ENCODE results near the gene CIBAR2.

Gene CIBAR2

GRCh38 chr16:85094176-85094805 lies 18.0 kb downstream of the CIBAR2 start:
- H3K9ac ChIP-seq (ENCODE audit: low read length): no peak overlapping the region
- H3K4me1 ChIP-seq (ENCODE audit: insufficient read depth, low read length): no peaks in the 10 kb centered on the region
- no peak overlapping the region for H3K27ac ChIP-seq (ENCODE audit: low read depth, low read length)
- no peaks in the 10 kb centered on the region for H3K27me3 ChIP-seq (ENCODE audit: control insufficient read depth in 1 of 2, insufficient read depth in 2 of 2, low read length in 2 of 2)
- H3K4me3 ChIP-seq (ENCODE audit: low read depth in 1 of 2, low read length in 2 of 2): no peak overlapping the region
- no peaks in the 10 kb centered on the region for H3K9me3 ChIP-seq (ENCODE audit: low read length)
- no peaks in the 10 kb centered on the region for H3K36me3 ChIP-seq (ENCODE audit: insufficient read depth, low read length)

GRCh38 chr16:85093705-85094104 lies 18.6 kb downstream of the CIBAR2 start:
- Histone ChIP-seq H3K9ac (ENCODE audit: low read length) (no peak overlapping the region), H3K27me3 (ENCODE audit: control insufficient read depth in 1 of 2, insufficient read depth in 2 of 2, low read length in 2 of 2) (no peaks in the 10 kb centered on the region), H3K9me3 (ENCODE audit: low read length) (no peaks in the 10 kb centered on the region), H3K27ac (ENCODE audit: low read depth, low read length) (no peak overlapping the region), H3K4me1 (ENCODE audit: insufficient read depth, low read length) (no peaks in the 10 kb centered on the region), H3K4me3 (ENCODE audit: low read depth in 1 of 2, low read length in 2 of 2) (no peak overlapping the region), H3K36me3 (ENCODE audit: insufficient read depth, low read length) (no peaks in the 10 kb centered on the region)

GRCh38 chr16:85092851-85093250 lies 19.4 kb downstream of the CIBAR2 start:
- Histone ChIP-seq H3K9ac (ENCODE audit: low read length) (no peak overlapping the region), H3K9me3 (ENCODE audit: low read length) (no peaks in the 10 kb centered on the region), H3K27ac (ENCODE audit: low read depth, low read length) (no peak overlapping the region), H3K36me3 (ENCODE audit: insufficient read depth, low read length) (no peaks in the 10 kb centered on the region), H3K4me1 (ENCODE audit: insufficient read depth, low read length) (no peaks in the 10 kb centered on the region), H3K4me3 (ENCODE audit: low read depth in 1 of 2, low read length in 2 of 2) (no peak overlapping the region), H3K27me3 (ENCODE audit: control insufficient read depth in 1 of 2, insufficient read depth in 2 of 2, low read length in 2 of 2) (no peaks in the 10 kb centered on the region)

- no peaks in the 10 kb centered on the region for H3K9me3 ChIP-seq (ENCODE audit: low read length)
- H3K27me3 ChIP-seq (ENCODE audit: control insufficient read depth in 1 of 2, insufficient read depth in 2 of 2, low read length in 2 of 2): no peaks in the 10 kb centered on the region
- H3K36me3 ChIP-seq (ENCODE audit: insufficient read depth, low read length): peaks cover under 1% of the 10 kb centered on the region
- no peak overlapping the region for H3K9ac ChIP-seq (ENCODE audit: low read length)
- H3K4me3 ChIP-seq (ENCODE audit: low read depth in 1 of 2, low read length in 2 of 2): no peak overlapping the region
- H3K27ac ChIP-seq (ENCODE audit: low read depth, low read length): no peak overlapping the region
- H3K4me1 ChIP-seq (ENCODE audit: insufficient read depth, low read length): no peaks in the 10 kb centered on the region
Observed at GRCh38 chr16:85092309-85092708, 20.0 kb downstream of the CIBAR2 start.

- H3K27ac ChIP-seq (ENCODE audit: low read depth, low read length): no peak overlapping the region
- peaks cover 7% of the 10 kb centered on the region for H3K36me3 ChIP-seq (ENCODE audit: insufficient read depth, low read length)
- H3K27me3 ChIP-seq (ENCODE audit: control insufficient read depth in 1 of 2, insufficient read depth in 2 of 2, low read length in 2 of 2): no peaks in the 10 kb centered on the region
- H3K9ac ChIP-seq (ENCODE audit: low read length): no peak overlapping the region
- H3K4me3 ChIP-seq (ENCODE audit: low read depth in 1 of 2, low read length in 2 of 2): no peak overlapping the region
- no peaks in the 10 kb centered on the region for H3K9me3 ChIP-seq (ENCODE audit: low read length)
- H3K4me1 ChIP-seq (ENCODE audit: insufficient read depth, low read length): no peaks in the 10 kb centered on the region
Observed at GRCh38 chr16:85091522-85091910, 20.8 kb downstream of the CIBAR2 start.

GRCh38 chr16:85090873-85091521 lies 21.3 kb downstream of the CIBAR2 start:
- no peak overlapping the region for H3K9ac ChIP-seq (ENCODE audit: low read length)

GRCh38 chr16:85090181-85090580 lies 22.1 kb downstream of the CIBAR2 start:
- Histone ChIP-seq H3K9ac (ENCODE audit: low read length) (no peak overlapping the region), H3K9me3 (ENCODE audit: low read length) (no peaks in the 10 kb centered on the region), H3K4me1 (ENCODE audit: insufficient read depth, low read length) (no peaks in the 10 kb centered on the region), H3K36me3 (ENCODE audit: insufficient read depth, low read length) (peaks cover 7% of the 10 kb centered on the region), H3K4me3 (ENCODE audit: low read depth in 1 of 2, low read length in 2 of 2) (no peak overlapping the region), H3K27me3 (ENCODE audit: control insufficient read depth in 1 of 2, insufficient read depth in 2 of 2, low read length in 2 of 2) (no peaks in the 10 kb centered on the region), H3K27ac (ENCODE audit: low read depth, low read length) (no peak overlapping the region)

More at GRCh38 chr16:85090873-85091521, 21.3 kb downstream of the CIBAR2 start:
- Histone ChIP-seq H3K27ac (ENCODE audit: low read depth, low read length) (no peak overlapping the region), H3K36me3 (ENCODE audit: insufficient read depth, low read length) (peaks cover 7% of the 10 kb centered on the region), H3K27me3 (ENCODE audit: control insufficient read depth in 1 of 2, insufficient read depth in 2 of 2, low read length in 2 of 2) (no peaks in the 10 kb centered on the region), H3K4me3 (ENCODE audit: low read depth in 1 of 2, low read length in 2 of 2) (no peak overlapping the region), H3K9me3 (ENCODE audit: low read length) (no peaks in the 10 kb centered on the region), H3K4me1 (ENCODE audit: insufficient read depth, low read length) (no peaks in the 10 kb centered on the region)

- Histone ChIP-seq H3K9ac (ENCODE audit: low read length) (no peak overlapping the region), H3K36me3 (ENCODE audit: insufficient read depth, low read length) (peaks cover 7% of the 10 kb centered on the region), H3K27me3 (ENCODE audit: control insufficient read depth in 1 of 2, insufficient read depth in 2 of 2, low read length in 2 of 2) (no peaks in the 10 kb centered on the region), H3K9me3 (ENCODE audit: low read length) (no peaks in the 10 kb centered on the region), H3K4me1 (ENCODE audit: insufficient read depth, low read length) (no peaks in the 10 kb centered on the region), H3K4me3 (ENCODE audit: low read depth in 1 of 2, low read length in 2 of 2) (no peak overlapping the region), H3K27ac (ENCODE audit: low read depth, low read length) (no peak overlapping the region)
Observed at GRCh38 chr16:85089525-85089924, 22.7 kb downstream of the CIBAR2 start.

GRCh38 chr16:85088570-85089199 lies 23.6 kb downstream of the CIBAR2 start:
- Histone ChIP-seq H3K9me3 (ENCODE audit: low read length) (no peaks in the 10 kb centered on the region), H3K4me1 (ENCODE audit: insufficient read depth, low read length) (no peaks in the 10 kb centered on the region), H3K4me3 (ENCODE audit: low read depth in 1 of 2, low read length in 2 of 2) (no peak overlapping the region), H3K36me3 (ENCODE audit: insufficient read depth, low read length) (peaks cover 7% of the 10 kb centered on the region), H3K9ac (ENCODE audit: low read length) (no peak overlapping the region), H3K27me3 (ENCODE audit: control insufficient read depth in 1 of 2, insufficient read depth in 2 of 2, low read length in 2 of 2) (no peaks in the 10 kb centered on the region), H3K27ac (ENCODE audit: low read depth, low read length) (no peak overlapping the region)

- Histone ChIP-seq H3K36me3 (ENCODE audit: insufficient read depth, low read length) (peaks cover 7% of the 10 kb centered on the region), H3K4me3 (ENCODE audit: low read depth in 1 of 2, low read length in 2 of 2) (no peak overlapping the region), H3K9ac (ENCODE audit: low read length) (no peak overlapping the region), H3K27me3 (ENCODE audit: control insufficient read depth in 1 of 2, insufficient read depth in 2 of 2, low read length in 2 of 2) (no peaks in the 10 kb centered on the region), H3K27ac (ENCODE audit: low read depth, low read length) (no peak overlapping the region), H3K9me3 (ENCODE audit: low read length) (no peaks in the 10 kb centered on the region), H3K4me1 (ENCODE audit: insufficient read depth, low read length) (no peaks in the 10 kb centered on the region)
Observed at GRCh38 chr16:85087899-85088569, 24.2 kb downstream of the CIBAR2 start.

- H3K4me1 ChIP-seq (ENCODE audit: insufficient read depth, low read length): no peaks in the 10 kb centered on the region
- H3K9me3 ChIP-seq (ENCODE audit: low read length): no peaks in the 10 kb centered on the region
- H3K27ac ChIP-seq (ENCODE audit: low read depth, low read length): no peak overlapping the region
- no peaks in the 10 kb centered on the region for H3K27me3 ChIP-seq (ENCODE audit: control insufficient read depth in 1 of 2, insufficient read depth in 2 of 2, low read length in 2 of 2)
- H3K4me3 ChIP-seq (ENCODE audit: low read depth in 1 of 2, low read length in 2 of 2): no peak overlapping the region
- H3K36me3 ChIP-seq (ENCODE audit: insufficient read depth, low read length): peaks cover 9% of the 10 kb centered on the region
- no peak overlapping the region for H3K9ac ChIP-seq (ENCODE audit: low read length)
Observed at GRCh38 chr16:85086347-85087291, 25.7 kb downstream of the CIBAR2 start.

Data from muscle layer of colon (tissue), 2 donors.